Neural cell (in vitro differentiated cells): ENCODE data around the gene NFYC. TPM values are rescaled to one million over a fixed set of nuclear protein-coding genes. Genes with fewer than 3 reads are reported as not detected.

Source experiments
- H2AFZ ChIP-seq: fragments of 200-600, 300-800 bp; sonication (generic), shearing (Covaris generic); 2 replicates; pipeline ENCODE4 v1.6.0; 2014; ENCODE audit warnings: low read depth, mild to moderate bottlenecking, antibody characterized with exemption, low read length, moderate library complexity
- H3F3A ChIP-seq: fragments of 200-600 bp; shearing (Covaris generic); 2 replicates; pipeline ENCODE4 v1.6.1; 2016; ENCODE audit warnings: mild to moderate bottlenecking, moderate library complexity, mixed read lengths, antibody characterized with exemption, low read length; ENCODE audit not compliant: insufficient read depth, poor library complexity, severe bottlenecking
- H3K27ac ChIP-seq: fragments of 200-600, 300-800 bp; sonication (generic), shearing (Covaris generic); 2 replicates; pipeline ENCODE4 v1.5.1; 2014; ENCODE audit warnings: mild to moderate bottlenecking, low read length, moderate library complexity
- H3K27me3 ChIP-seq: fragments of 300-800, 200-600 bp; sonication (generic), shearing (Covaris generic); 2 replicates; pipeline ENCODE4 v1.6.0; 2014; ENCODE audit warnings: mild to moderate bottlenecking, low read depth, low read length, moderate library complexity; ENCODE audit not compliant: insufficient read depth
- H3K36me3 ChIP-seq: fragments of 300-800, 200-600 bp; sonication (generic), shearing (Covaris generic); 2 replicates; pipeline ENCODE4 v1.5.1; 2014; ENCODE audit warnings: mild to moderate bottlenecking, antibody characterized with exemption, low read length, moderate library complexity; ENCODE audit not compliant: insufficient read depth
- H3K4me2 ChIP-seq: fragments of 300-800, 200-600 bp; sonication (generic), shearing (Covaris generic); 2 replicates; pipeline ENCODE4 v1.6.0; 2014; ENCODE audit warnings: mild to moderate bottlenecking, low read length
- H3K4me3 ChIP-seq: fragments of 300-800, 200-600 bp; sonication (generic), shearing (Covaris generic); 2 replicates; pipeline ENCODE4 v1.5.1; 2014; ENCODE audit warnings: mild to moderate bottlenecking, low read length, moderate library complexity
- H3K79me2 ChIP-seq: fragments of 200-600 bp; shearing (Covaris generic); replicated peaks from 2 replicates; pipeline ENCODE4 v1.6.0; 2014; ENCODE audit warnings: mild to moderate bottlenecking, low read length, moderate library complexity; ENCODE audit not compliant: insufficient read depth
- H3K9ac ChIP-seq: fragments of 300-800, 200-600 bp; sonication (generic), shearing (Covaris generic); 2 replicates; pipeline ENCODE4 v1.6.1; 2016; ENCODE audit warnings: mild to moderate bottlenecking, low read length, mixed read lengths
- H3K9me2 ChIP-seq: fragments of 200-600 bp; shearing (Covaris generic); 2 replicates; pipeline ENCODE4 v1.6.1; 2016; ENCODE audit warnings: mild to moderate bottlenecking, low read length, mixed read lengths; ENCODE audit not compliant: insufficient read depth
- H3K9me3 ChIP-seq: fragments of 200-600, 300-800 bp; sonication (generic), shearing (Covaris generic); 2 replicates; pipeline ENCODE4 v1.6.1; 2016; ENCODE audit warnings: mild to moderate bottlenecking, mixed run types, low read length, moderate library complexity, mixed read lengths
- H4K20me1 ChIP-seq: fragments of 200-600 bp; shearing (Covaris generic); 2 replicates; pipeline ENCODE4 v1.6.1; 2016; ENCODE audit warnings: mild to moderate bottlenecking, mixed run types; ENCODE audit not compliant: insufficient read depth
- EP300 ChIP-seq: fragments of 450-650 bp; conservative IDR thresholded peaks from 2 replicates; pipeline ENCODE4 v1.6.1; 2014; ENCODE audit warnings: antibody characterized with exemption, mild to moderate bottlenecking, moderate library complexity; ENCODE audit not compliant: poor library complexity, severe bottlenecking
- EZH2 ChIP-seq: fragments of 200-600, 300-800 bp; shearing (Covaris generic), sonication (generic); IDR thresholded peaks from 2 replicates; pipeline ENCODE4 v1.6.1; 2014; ENCODE audit warnings: antibody characterized with exemption, low read length, borderline replicate concordance, mild to moderate bottlenecking; ENCODE audit not compliant: insufficient read depth, poor library complexity, severe bottlenecking
- MXI1 ChIP-seq: fragments of 450-650 bp; conservative IDR thresholded peaks from 2 replicates; pipeline ENCODE4 v1.6.1; 2014; ENCODE audit warnings: antibody characterized with exemption, mild to moderate bottlenecking; ENCODE audit not compliant: poor library complexity, severe bottlenecking
- POLR2AphosphoS5 ChIP-seq: IDR thresholded peaks from 2 replicates; pipeline ENCODE4 v1.6.1; 2012
- RAD21 ChIP-seq: fragments of 450-650 bp; conservative IDR thresholded peaks from 2 replicates; pipeline ENCODE4 v1.6.1; 2014; ENCODE audit warnings: antibody characterized with exemption, mild to moderate bottlenecking, moderate library complexity
- SMC3 ChIP-seq: fragments of 450-650 bp; conservative IDR thresholded peaks from 2 replicates; pipeline ENCODE4 v1.6.1; 2014; ENCODE audit warnings: antibody characterized with exemption, mild to moderate bottlenecking, moderate library complexity; ENCODE audit not compliant: poor library complexity
- TAF1 ChIP-seq: IDR thresholded peaks from 2 replicates; pipeline ENCODE4 v1.6.1; 2012; ENCODE audit warnings: low read depth
- polyA plus RNA-seq: library from polyadenylated mRNA; depleted of rRNA; stranded (reverse); fragments of >200 nt; gene quantifications from 2 replicates; pipeline ENCODE4 v1.2.3, GENCODE V29; 2014
- TF ChIP-seq, protein P1 (sequence below): IDR thresholded peaks from 2 replicates; pipeline ENCODE4 v1.6.1; 2012; ENCODE audit warnings: borderline replicate concordance
- TF ChIP-seq, protein P2 (sequence below): fragments of 450-650 bp; IDR thresholded peaks from 2 replicates; pipeline ENCODE4 v1.5.1; 2014; ENCODE audit warnings: antibody characterized with exemption, mild to moderate bottlenecking, moderate library complexity; ENCODE audit not compliant: poor library complexity, severe bottlenecking

The NFYC gene
- polyA plus RNA-seq, 1 donor from 2014 or later, result 66.0 TPM

DNA sequence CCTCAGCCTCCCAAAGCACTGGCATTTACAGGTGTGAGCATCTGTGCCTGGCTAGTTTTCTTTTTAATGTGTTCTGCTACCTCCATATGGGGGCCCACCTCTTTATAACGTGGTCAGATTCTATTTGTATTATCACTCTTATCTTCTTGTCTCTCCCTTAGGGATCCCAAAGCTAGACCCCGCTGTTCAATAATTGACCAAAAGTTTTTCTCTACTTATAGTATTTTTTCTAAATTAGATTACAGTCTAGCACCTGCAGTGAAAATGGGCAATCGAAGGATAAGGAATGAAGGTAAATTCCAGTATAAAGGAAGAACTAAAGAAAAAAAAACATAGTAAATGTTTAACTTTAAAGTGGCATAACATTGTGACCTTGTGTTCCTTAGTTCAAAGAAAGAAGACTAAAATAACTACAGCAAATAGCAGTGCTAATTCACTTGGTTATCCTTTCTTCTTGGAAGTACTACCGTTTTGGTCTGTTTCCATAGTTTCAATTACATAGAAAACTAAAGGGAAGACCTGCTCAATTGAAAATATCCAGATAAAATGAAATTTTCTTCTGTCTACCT lies 24.1 kb downstream of the NFYC start:
- Histone ChIP-seq H4K20me1 (no peaks in the 10 kb centered on the region), H3F3A (no peaks in the 10 kb centered on the region), H3K79me2 (peaks cover 67% of the 10 kb centered on the region), H3K27me3 (no peaks in the 10 kb centered on the region), H3K9ac (no peak overlapping the region), H3K27ac (no peak overlapping the region), H3K9me2 (no peaks in the 10 kb centered on the region), H2AFZ (no peak overlapping the region), H3K9me3 (no peaks in the 10 kb centered on the region), H3K4me2 (no peak overlapping the region), H3K36me3 (no peaks in the 10 kb centered on the region), H3K4me3 (no peak overlapping the region)
- TF ChIP-seq MXI1 (no peak), POLR2AphosphoS5 (no peak), SMC3 (no peak), RAD21 (no peak), EZH2 (no peak), TAF1 (no peak), EP300 (no peak)
- TF ChIP-seq, protein P1, sequence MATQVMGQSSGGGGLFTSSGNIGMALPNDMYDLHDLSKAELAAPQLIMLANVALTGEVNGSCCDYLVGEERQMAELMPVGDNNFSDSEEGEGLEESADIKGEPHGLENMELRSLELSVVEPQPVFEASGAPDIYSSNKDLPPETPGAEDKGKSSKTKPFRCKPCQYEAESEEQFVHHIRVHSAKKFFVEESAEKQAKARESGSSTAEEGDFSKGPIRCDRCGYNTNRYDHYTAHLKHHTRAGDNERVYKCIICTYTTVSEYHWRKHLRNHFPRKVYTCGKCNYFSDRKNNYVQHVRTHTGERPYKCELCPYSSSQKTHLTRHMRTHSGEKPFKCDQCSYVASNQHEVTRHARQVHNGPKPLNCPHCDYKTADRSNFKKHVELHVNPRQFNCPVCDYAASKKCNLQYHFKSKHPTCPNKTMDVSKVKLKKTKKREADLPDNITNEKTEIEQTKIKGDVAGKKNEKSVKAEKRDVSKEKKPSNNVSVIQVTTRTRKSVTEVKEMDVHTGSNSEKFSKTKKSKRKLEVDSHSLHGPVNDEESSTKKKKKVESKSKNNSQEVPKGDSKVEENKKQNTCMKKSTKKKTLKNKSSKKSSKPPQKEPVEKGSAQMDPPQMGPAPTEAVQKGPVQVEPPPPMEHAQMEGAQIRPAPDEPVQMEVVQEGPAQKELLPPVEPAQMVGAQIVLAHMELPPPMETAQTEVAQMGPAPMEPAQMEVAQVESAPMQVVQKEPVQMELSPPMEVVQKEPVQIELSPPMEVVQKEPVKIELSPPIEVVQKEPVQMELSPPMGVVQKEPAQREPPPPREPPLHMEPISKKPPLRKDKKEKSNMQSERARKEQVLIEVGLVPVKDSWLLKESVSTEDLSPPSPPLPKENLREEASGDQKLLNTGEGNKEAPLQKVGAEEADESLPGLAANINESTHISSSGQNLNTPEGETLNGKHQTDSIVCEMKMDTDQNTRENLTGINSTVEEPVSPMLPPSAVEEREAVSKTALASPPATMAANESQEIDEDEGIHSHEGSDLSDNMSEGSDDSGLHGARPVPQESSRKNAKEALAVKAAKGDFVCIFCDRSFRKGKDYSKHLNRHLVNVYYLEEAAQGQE, result no peak
- TF ChIP-seq, protein P2, sequence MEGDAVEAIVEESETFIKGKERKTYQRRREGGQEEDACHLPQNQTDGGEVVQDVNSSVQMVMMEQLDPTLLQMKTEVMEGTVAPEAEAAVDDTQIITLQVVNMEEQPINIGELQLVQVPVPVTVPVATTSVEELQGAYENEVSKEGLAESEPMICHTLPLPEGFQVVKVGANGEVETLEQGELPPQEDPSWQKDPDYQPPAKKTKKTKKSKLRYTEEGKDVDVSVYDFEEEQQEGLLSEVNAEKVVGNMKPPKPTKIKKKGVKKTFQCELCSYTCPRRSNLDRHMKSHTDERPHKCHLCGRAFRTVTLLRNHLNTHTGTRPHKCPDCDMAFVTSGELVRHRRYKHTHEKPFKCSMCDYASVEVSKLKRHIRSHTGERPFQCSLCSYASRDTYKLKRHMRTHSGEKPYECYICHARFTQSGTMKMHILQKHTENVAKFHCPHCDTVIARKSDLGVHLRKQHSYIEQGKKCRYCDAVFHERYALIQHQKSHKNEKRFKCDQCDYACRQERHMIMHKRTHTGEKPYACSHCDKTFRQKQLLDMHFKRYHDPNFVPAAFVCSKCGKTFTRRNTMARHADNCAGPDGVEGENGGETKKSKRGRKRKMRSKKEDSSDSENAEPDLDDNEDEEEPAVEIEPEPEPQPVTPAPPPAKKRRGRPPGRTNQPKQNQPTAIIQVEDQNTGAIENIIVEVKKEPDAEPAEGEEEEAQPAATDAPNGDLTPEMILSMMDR, result no peak

DNA sequence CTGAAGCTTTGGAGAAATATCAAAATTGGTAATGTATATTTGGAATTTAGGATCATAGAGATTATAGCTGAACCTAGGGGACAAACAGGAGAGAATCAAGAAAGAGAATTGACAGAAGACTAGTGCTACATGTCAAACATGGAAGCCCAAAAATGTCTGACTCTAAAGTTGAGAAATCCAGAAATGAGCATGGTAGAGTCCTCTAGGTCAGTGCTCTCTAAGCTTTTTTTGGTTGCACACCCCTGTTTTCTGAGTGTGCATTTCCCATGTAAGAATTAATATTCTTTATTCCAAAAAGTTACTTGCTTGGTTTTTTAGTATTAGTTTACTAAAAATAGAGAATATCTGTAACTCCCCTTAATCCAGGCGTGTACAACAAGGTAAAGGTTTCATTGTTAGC lies 25.6 kb downstream of the NFYC start:
- no peak overlapping the region for H3K9ac ChIP-seq
- TF ChIP-seq RAD21 (no peak), SMC3 (no peak), POLR2AphosphoS5 (no peak), EP300 (no peak), TAF1 (no peak), EZH2 (no peak), MXI1 (no peak)
- TF ChIP-seq, protein P1, result no peak
- TF ChIP-seq, protein P2, result no peak
- H3K27ac ChIP-seq, result no peak overlapping the region
- H3K4me2 ChIP-seq, result no peak overlapping the region
- H3K4me3 ChIP-seq, result no peak overlapping the region
- H4K20me1 ChIP-seq, result no peaks in the 10 kb centered on the region
- no peaks in the 10 kb centered on the region for H3K36me3 ChIP-seq
- H3K79me2 ChIP-seq, result peaks cover 62% of the 10 kb centered on the region
- no peaks in the 10 kb centered on the region for H3K9me3 ChIP-seq
- H3K27me3 ChIP-seq, result no peaks in the 10 kb centered on the region
- H2AFZ ChIP-seq, result no peak overlapping the region
- no peaks in the 10 kb centered on the region for H3F3A ChIP-seq
- H3K9me2 ChIP-seq, result no peaks in the 10 kb centered on the region
